Neutrophil (primary cell): ENCODE measurements around the gene HDAC1.
"Not testable (repeated sequence)": the region's sequence is repeated elsewhere in the genome, so short reads cannot be mapped to it uniquely, and the experiment has no call there.

ENCODE experiments used
- H3K27ac ChIP-seq: fragments of 200-600 bp; sonication (generic); 2 replicates; pipeline ENCODE4 v1.5.1; 2016; ENCODE audit warnings: mild to moderate bottlenecking, moderate library complexity
- H3K27me3 ChIP-seq: fragments of 200-600 bp; sonication (generic); 2 replicates; pipeline ENCODE4 v1.6.0; 2016; ENCODE audit warnings: mild to moderate bottlenecking
- H3K36me3 ChIP-seq: fragments of 200-600 bp; sonication (generic); 2 replicates; pipeline ENCODE4 v1.5.1; 2017
- H3K4me1 ChIP-seq, 2 experiments: fragments of 200-600 bp in 1 of 2; sonication (generic) in 1 of 2; 1 replicate in 1 of 2; 2 replicates in 1 of 2; pipeline versions ENCODE4 v1.5.1 to v1.6.1; 2013 to 2016; ENCODE audit warnings: low read depth in 1 of 2, low read length in 1 of 2, mild to moderate bottlenecking in 1 of 2, moderate library complexity in 1 of 2; ENCODE audit not compliant: control insufficient read depth in 1 of 2, insufficient read depth in 1 of 2
- H3K4me3 ChIP-seq, 2 experiments: fragments of 200-600 bp in 1 of 2; sonication (generic) in 1 of 2; 1 replicate in 1 of 2; 2 replicates in 1 of 2; pipeline ENCODE4 v1.5.1; 2013 to 2016; ENCODE audit warnings: low read depth in 1 of 2, low read length in 1 of 2, mild to moderate bottlenecking in 1 of 2, moderate library complexity in 1 of 2
- H3K9me3 ChIP-seq: fragments of 200-600 bp; sonication (generic); 2 replicates; pipeline ENCODE4 v1.5.1; 2016
- CTCF ChIP-seq: fragments of 200-600 bp; sonication (generic); IDR thresholded peaks from 2 replicates; pipeline ENCODE4 v1.5.1; 2016; ENCODE audit warnings: antibody characterized with exemption

Gene HDAC1

GRCh38 chr1:32285658-32286057 is 6.2 kb upstream of the HDAC1 start:
- no peaks in the 10 kb centered on the region for H3K36me3 ChIP-seq
- H3K4me3 ChIP-seq = no peak overlapping the region
- no peak for TF ChIP-seq CTCF
- H3K27ac ChIP-seq = no peak overlapping the region
- H3K9me3 ChIP-seq = no peaks in the 10 kb centered on the region
- H3K4me1 ChIP-seq = no peaks in the 10 kb centered on the region
- H3K27me3 ChIP-seq = no peaks in the 10 kb centered on the region

- Histone ChIP-seq H3K27me3 (no peaks in the 10 kb centered on the region), H3K4me1 (peaks cover 3 to 7% of the 10 kb centered on the region in 2 experiments), H3K27ac (no peak overlapping the region), H3K36me3 (no peaks in the 10 kb centered on the region), H3K9me3 (no peaks in the 10 kb centered on the region), H3K4me3 (no peak overlapping the region)
- no peak for TF ChIP-seq CTCF
Observed at GRCh38 chr1:32286763-32287162, 5.1 kb upstream of the HDAC1 start.

GRCh38 chr1:32289256-32289655 is 2.6 kb upstream of the HDAC1 start:
- no peaks in the 10 kb centered on the region for H3K9me3 ChIP-seq
- no peak for TF ChIP-seq CTCF
- no peak overlapping the region for H3K27ac ChIP-seq
- peaks cover 17 to 18% of the 10 kb centered on the region in 2 experiments for H3K4me1 ChIP-seq
- no peak overlapping the region for H3K4me3 ChIP-seq
- no peaks in the 10 kb centered on the region for H3K27me3 ChIP-seq
- no peaks in the 10 kb centered on the region for H3K36me3 ChIP-seq

GRCh38 chr1:32291145-32291707 is 657 bp upstream of the HDAC1 start:
- no peaks in the 10 kb centered on the region for H3K36me3 ChIP-seq
- H3K27me3 ChIP-seq = no peaks in the 10 kb centered on the region
- no peak for TF ChIP-seq CTCF
- H3K9me3 ChIP-seq = no peaks in the 10 kb centered on the region
- peak overlapping the region; percentile 82 for H3K27ac ChIP-seq
- H3K4me3 ChIP-seq = peak overlapping the region; percentile 65 to 90
- peaks cover 17 to 18% of the 10 kb centered on the region in 2 experiments for H3K4me1 ChIP-seq

GRCh38 chr1:32298211-32298610 is 6.3 kb downstream of the HDAC1 start:
- H3K36me3 ChIP-seq = peaks cover 16% of the 10 kb centered on the region
- not testable (repeated sequence) for H3K4me1 ChIP-seq, H3K9me3 ChIP-seq, H3K27ac ChIP-seq, H3K4me3 ChIP-seq, H3K27me3 ChIP-seq

- peaks cover 27% of the 10 kb centered on the region for H3K36me3 ChIP-seq
- no peak overlapping the region for H3K4me3 ChIP-seq
- no peak overlapping the region for H3K27ac ChIP-seq
- H3K4me1 ChIP-seq = no peaks in the 10 kb centered on the region
- no peak for TF ChIP-seq CTCF
- H3K27me3 ChIP-seq = no peaks in the 10 kb centered on the region
- H3K9me3 ChIP-seq = no peaks in the 10 kb centered on the region
Observed at GRCh38 chr1:32299327-32299726, 7.4 kb downstream of the HDAC1 start.
